MM.1S (cell line): ENCODE measurements around the gene HSDL1.

ENCODE experiments used
- EZH2 ChIP-seq: fragments of 300-600 bp; sonication (generic); optimal IDR thresholded peaks from 2 replicates; pipeline ENCODE3; 2017; ENCODE audit warnings: low read depth, mild to moderate bottlenecking, antibody characterized with exemption, low read length, mixed read lengths
- TF ChIP-seq, protein P1 (sequence below): fragments of 300-600 bp; sonication (generic); IDR thresholded peaks from 2 replicates; pipeline ENCODE4 v1.5.1; 2016; ENCODE audit warnings: antibody characterized with exemption, low read length, mixed read lengths

DNA sequence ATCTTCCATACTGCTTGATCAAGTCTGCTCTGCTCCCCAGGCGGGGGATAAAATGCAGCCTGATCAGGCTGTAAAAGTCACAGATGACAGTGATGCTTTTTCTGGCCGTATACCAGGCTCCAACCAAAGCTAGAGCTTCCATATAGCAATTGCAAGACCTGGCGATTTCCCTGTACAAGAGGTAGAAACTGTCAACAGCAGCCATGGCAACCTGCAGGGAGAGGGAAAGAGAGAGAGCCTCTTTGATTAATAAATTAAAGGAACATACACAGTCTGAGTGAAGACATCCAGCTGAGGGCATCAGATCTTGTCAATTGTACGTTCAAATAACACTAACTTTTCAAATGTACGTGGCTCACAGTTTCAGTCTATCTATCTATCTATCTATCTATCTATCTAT, 13.9 kb downstream of the HSDL1 start:
- TF ChIP-seq, protein P1, sequence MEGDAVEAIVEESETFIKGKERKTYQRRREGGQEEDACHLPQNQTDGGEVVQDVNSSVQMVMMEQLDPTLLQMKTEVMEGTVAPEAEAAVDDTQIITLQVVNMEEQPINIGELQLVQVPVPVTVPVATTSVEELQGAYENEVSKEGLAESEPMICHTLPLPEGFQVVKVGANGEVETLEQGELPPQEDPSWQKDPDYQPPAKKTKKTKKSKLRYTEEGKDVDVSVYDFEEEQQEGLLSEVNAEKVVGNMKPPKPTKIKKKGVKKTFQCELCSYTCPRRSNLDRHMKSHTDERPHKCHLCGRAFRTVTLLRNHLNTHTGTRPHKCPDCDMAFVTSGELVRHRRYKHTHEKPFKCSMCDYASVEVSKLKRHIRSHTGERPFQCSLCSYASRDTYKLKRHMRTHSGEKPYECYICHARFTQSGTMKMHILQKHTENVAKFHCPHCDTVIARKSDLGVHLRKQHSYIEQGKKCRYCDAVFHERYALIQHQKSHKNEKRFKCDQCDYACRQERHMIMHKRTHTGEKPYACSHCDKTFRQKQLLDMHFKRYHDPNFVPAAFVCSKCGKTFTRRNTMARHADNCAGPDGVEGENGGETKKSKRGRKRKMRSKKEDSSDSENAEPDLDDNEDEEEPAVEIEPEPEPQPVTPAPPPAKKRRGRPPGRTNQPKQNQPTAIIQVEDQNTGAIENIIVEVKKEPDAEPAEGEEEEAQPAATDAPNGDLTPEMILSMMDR: no peak
- no peak for TF ChIP-seq EZH2
